ENCODE data around the gene PRKCB.

DNA sequence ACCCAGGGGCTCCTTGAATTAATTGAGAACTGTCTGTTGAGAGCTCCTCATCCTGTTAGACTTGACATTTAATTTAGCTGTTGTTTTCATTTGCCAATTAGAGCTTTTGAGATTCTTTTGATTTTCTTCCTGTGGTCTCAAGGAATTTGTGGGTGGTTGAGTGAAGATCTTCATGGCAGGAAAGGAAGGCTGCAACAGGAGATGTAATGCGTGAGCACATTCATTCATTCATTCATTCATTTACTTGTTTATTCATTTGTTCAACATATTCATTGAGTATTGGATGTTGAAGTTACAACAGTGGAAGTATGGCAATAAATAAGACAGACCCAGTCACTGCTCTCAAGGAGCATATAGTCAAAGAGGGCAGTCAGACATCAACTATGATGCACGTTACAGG is 117.7 kb downstream of the PRKCB start:
- TF ChIP-seq EZH2phosphoT487 (IDR thresholded peaks at IDR 0.05; ENCODE audit: low read depth, severe bottlenecking, unreplicated experiment) = no peak
- TF ChIP-seq, protein P1, sequence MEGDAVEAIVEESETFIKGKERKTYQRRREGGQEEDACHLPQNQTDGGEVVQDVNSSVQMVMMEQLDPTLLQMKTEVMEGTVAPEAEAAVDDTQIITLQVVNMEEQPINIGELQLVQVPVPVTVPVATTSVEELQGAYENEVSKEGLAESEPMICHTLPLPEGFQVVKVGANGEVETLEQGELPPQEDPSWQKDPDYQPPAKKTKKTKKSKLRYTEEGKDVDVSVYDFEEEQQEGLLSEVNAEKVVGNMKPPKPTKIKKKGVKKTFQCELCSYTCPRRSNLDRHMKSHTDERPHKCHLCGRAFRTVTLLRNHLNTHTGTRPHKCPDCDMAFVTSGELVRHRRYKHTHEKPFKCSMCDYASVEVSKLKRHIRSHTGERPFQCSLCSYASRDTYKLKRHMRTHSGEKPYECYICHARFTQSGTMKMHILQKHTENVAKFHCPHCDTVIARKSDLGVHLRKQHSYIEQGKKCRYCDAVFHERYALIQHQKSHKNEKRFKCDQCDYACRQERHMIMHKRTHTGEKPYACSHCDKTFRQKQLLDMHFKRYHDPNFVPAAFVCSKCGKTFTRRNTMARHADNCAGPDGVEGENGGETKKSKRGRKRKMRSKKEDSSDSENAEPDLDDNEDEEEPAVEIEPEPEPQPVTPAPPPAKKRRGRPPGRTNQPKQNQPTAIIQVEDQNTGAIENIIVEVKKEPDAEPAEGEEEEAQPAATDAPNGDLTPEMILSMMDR (IDR thresholded peaks at IDR 0.05; ENCODE audit: poor library complexity) = no peak
